Measurements from ENCODE around the gene GRPEL1.

GRCh38 chr4:7066493-7066892 is 1.4 kb downstream of the GRPEL1 start:
- TF ChIP-seq, protein P1, sequence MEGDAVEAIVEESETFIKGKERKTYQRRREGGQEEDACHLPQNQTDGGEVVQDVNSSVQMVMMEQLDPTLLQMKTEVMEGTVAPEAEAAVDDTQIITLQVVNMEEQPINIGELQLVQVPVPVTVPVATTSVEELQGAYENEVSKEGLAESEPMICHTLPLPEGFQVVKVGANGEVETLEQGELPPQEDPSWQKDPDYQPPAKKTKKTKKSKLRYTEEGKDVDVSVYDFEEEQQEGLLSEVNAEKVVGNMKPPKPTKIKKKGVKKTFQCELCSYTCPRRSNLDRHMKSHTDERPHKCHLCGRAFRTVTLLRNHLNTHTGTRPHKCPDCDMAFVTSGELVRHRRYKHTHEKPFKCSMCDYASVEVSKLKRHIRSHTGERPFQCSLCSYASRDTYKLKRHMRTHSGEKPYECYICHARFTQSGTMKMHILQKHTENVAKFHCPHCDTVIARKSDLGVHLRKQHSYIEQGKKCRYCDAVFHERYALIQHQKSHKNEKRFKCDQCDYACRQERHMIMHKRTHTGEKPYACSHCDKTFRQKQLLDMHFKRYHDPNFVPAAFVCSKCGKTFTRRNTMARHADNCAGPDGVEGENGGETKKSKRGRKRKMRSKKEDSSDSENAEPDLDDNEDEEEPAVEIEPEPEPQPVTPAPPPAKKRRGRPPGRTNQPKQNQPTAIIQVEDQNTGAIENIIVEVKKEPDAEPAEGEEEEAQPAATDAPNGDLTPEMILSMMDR (IDR thresholded peaks at IDR 0.05): no peak
- TF ChIP-seq POLR2A (IDR thresholded peaks at IDR 0.05): no peak

Measured in lower leg skin (tissue), 3 donors.